Fibroblast of pulmonary artery (primary cell): ENCODE results near the gene CHAD.

ENCODE experiments used
- DNase-seq: peaks from one replicate; pipeline ENCODE4 v3.0.0-alpha.2; 2010; ENCODE audit warnings: low read depth
- H3K4me3 ChIP-seq: replicated peaks from 2 replicates; pipeline ENCODE4 v1.5.1; 2011; ENCODE audit warnings: low read depth, mild to moderate bottlenecking, control low read depth, low read length, moderate library complexity
- CTCF ChIP-seq: IDR thresholded peaks from 2 replicates; pipeline ENCODE4 v1.5.1; 2011; ENCODE audit warnings: mild to moderate bottlenecking, control low read depth, low read length, inconsistent platforms; ENCODE audit errors: missing control alignments

CHAD gene

GRCh38 chr17:50464736-50465135 is 3.9 kb downstream of the CHAD start:
- no peak overlapping the region for H3K4me3 ChIP-seq
- no peak for DNase-seq

DNA sequence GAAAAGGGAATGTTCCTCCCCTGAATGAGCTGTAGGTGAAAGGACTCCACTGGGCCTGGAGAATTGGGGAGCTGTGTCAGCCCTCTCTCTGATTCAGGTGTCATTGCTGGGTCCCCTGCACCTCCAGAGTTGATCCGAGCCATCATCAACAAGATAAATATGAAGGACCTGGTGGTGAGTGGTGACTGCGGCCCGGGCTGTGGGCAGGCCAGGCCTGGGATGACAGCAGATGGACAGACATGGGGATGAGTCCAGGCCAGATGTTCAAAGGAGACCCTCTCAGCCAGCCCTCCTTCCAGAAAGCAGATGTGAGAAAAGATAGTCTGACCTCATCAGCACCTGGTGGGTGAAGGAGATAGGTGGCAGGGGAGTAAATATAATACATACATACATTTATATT is 4.6 kb downstream of the CHAD start:
- TF ChIP-seq CTCF: no peak
- DNase-seq: no peak
- no peak overlapping the region for H3K4me3 ChIP-seq

More at GRCh38 chr17:50464736-50465135, 3.9 kb downstream of the CHAD start:
- no peak for TF ChIP-seq CTCF

DNA sequence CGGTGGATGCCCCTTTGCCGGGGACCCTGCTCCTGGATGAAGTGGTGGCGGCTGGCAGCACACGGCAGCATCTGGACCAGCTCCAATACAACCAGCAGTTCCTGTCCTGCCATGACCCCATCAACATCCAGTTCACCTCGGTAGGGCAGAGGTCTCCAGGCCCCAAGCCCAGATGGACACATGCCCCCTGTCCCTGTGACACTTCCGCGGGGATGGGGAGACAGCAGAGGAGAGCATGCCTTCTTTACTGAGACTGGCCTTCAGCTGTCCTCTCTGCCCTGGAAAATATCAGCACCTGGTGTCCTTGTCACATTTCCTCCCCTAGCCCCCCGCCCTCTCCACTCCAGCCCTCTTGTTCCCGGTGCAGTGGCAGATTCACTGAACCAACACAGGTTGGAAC is 6.2 kb downstream of the CHAD start:
- DNase-seq: no peak
- TF ChIP-seq CTCF: no peak

GRCh38 chr17:50461550-50462132 is 7.0 kb downstream of the CHAD start:
- TF ChIP-seq CTCF: no peak
- DNase-seq: no peak
- no peak overlapping the region for H3K4me3 ChIP-seq

More for the DNA sequence above, 6.2 kb downstream of the CHAD start:
- no peak overlapping the region for H3K4me3 ChIP-seq

DNA sequence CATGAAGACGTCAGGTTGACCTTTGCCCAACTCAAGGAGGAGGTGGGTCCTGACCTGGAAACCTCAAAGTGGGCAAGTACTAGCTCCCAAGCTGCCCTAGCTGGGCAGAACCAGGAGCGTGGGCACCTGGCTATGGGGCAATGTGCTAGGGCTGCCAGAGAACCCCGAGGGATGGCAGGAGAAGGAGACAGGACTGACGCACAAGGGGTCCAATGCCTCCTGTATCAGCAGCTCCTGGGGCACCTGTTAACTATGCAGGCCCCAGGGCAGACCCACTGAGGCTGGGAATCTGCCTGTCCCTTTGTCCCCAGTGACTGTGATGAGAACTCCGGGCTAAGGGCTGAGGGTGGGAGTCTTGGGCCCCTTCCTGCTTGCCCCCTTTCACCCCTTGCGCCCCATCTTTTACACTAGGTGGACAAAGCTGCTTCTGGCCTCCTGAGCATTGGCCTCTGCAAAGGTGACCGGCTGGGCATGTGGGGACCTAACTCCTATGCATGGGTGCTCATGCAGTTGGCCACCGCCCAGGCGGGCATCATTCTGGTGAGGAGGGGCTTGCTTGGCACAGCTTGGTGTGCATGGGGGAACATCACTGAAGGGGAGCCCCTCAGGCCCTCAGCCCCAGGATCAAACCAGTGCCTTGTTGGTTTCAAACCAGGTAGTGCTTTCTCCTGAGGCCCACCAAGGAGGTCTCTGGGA is 7.7 kb downstream of the CHAD start:
- no peak overlapping the region for H3K4me3 ChIP-seq
- no peak for DNase-seq
- TF ChIP-seq CTCF: no peak

DNA sequence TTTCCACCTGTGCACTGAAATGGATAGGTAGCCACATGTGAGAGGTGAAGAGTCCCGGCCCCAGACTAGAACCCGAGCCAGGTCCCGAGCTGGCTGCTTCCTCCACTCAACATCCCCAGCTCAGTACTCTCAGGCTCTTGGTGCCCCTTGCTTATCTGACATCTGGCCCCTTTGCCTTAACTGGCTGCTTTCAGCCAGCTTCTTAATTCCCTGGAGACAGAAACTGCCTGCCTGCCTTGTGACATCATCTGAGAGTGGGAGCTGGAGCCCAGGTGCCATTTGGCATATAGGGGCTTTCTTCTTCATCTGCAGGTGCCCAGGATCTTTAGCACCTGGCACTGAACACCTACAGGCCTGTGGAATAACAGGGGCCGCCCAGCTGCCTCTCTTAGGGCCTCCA is 8.9 kb downstream of the CHAD start:
- DNase-seq: no peak
- TF ChIP-seq CTCF: no peak
- H3K4me3 ChIP-seq: no peak overlapping the region
